BLaER1 treated with 17β-estradiol and CSF1 and Interleukin-3, amounts not matched to agents 10 nM and 100 nM (cell line): Measurements from ENCODE around the gene PLXNA3.
"Not testable (repeated sequence)": the region's sequence is repeated elsewhere in the genome, so short reads cannot be mapped to it uniquely, and the experiment has no call there.

Experiments
- H3K27ac ChIP-seq, 11 experiments: shearing (Covaris generic); formaldehyde crosslinking; 2 replicates each; pipeline ENCODE4 v1.8.1; 2022
- H3K27me3 ChIP-seq, 11 experiments: shearing (Covaris generic); formaldehyde crosslinking; 2 replicates each; pipeline ENCODE4 v1.8.1; 2022
- H3K36me3 ChIP-seq, 11 experiments: shearing (Covaris generic); formaldehyde crosslinking; 2 replicates each; pipeline ENCODE4 v1.8.1; 2022
- H3K4me1 ChIP-seq, 10 experiments: shearing (Covaris generic); formaldehyde crosslinking; 2 replicates each; pipeline ENCODE4 v1.8.1; 2022
- H3K4me2 ChIP-seq, 11 experiments: shearing (Covaris generic); formaldehyde crosslinking; 2 replicates each; pipeline ENCODE4 v1.8.1; 2022
- H3K4me3 ChIP-seq, 10 experiments: shearing (Covaris generic); formaldehyde crosslinking; 2 replicates each; pipeline ENCODE4 v1.8.1; 2022
- H3K9ac ChIP-seq, 11 experiments: shearing (Covaris generic); formaldehyde crosslinking; 2 replicates each; pipeline ENCODE4 v1.8.1; 2022
- H3K9me3 ChIP-seq, 11 experiments: shearing (Covaris generic); formaldehyde crosslinking; replicated peaks in 1 of 11; 2 replicates each; pipeline ENCODE4 v1.8.1; 2022
- H4K20me1 ChIP-seq, 11 experiments: shearing (Covaris generic); formaldehyde crosslinking; 2 replicates each; pipeline ENCODE4 v1.8.1; 2022
- Cebpa-rat ChIP-seq, 11 experiments: shearing (Covaris generic); IDR thresholded peaks; 2 replicates each; pipeline ENCODE4 v1.8.1; 2022

Gene PLXNA3

DNA sequence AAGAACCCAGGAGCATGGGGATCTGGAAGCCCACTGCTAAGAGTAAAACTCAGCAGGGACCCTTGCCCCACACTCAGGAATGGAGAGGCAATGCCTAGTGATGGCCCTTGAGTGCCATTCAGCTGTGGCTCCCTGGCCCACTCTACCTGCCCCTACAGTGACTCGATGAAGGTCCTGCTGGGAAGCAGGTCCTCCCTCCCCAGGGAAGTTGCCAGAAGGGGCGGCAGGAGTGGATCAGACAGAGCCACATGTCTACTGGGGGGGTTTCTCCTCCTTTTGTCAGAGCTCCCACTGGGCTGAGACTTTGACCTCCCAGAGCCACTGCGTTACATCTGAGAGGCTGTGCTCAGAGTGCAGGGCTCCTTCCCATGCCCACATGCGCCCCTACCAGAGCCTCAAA is 31.1 kb downstream of the PLXNA3 start:
- peaks cover 0 to 27% (median 9%) of the 10 kb centered on the region in 11 experiments; a peak in 9 of 22 replicates for H4K20me1 ChIP-seq
- H3K9me3 ChIP-seq: peaks cover 0 to 58% (median 31%) of the 10 kb centered on the region in 11 experiments; a peak in 15 of 22 replicates
- peak overlapping the region in 8 of 10 experiments; percentile 70 to 81 (median 74); a peak in 13 of 20 replicates for H3K4me3 ChIP-seq
- peaks cover 33 to 52% (median 45%) of the 10 kb centered on the region in 10 experiments for H3K4me1 ChIP-seq
- peaks cover 13 to 40% (median 26%) of the 10 kb centered on the region in 11 experiments; a peak in 20 of 22 replicates for H3K27me3 ChIP-seq
- H3K27ac ChIP-seq: no peak overlapping the region; a peak in 1 of 22 replicates
- peaks cover 0 to 24% (median 11%) of the 10 kb centered on the region in 11 experiments; a peak in 14 of 22 replicates for H3K36me3 ChIP-seq
- no peak for TF ChIP-seq Cebpa-rat (IDR thresholded peaks at IDR 0.05)
- peak overlapping the region; percentile 77 to 89 (median 84) for H3K4me2 ChIP-seq
- peak overlapping the region in 10 of 11 experiments; percentile 79 to 88 (median 84); a peak in 17 of 22 replicates for H3K9ac ChIP-seq

DNA sequence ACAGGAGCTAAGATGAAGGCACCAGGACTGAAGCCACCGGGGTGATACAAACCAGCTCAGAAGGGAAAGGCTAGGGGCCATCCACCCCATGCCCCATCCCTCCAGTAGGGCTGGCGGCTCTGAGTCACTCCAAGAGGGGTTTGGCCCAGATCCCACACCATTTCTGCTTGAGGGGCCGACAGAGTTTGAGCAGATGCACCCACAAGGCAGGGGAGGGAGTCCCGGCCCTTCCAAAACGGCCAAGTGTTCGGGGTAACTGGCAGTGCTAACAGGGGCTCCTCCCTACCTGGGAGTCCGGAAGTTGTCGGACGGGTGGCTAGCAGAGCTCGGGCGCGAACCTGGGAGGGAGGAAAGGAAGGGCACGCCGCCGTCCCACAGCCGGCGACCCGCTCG is 31.9 kb downstream of the PLXNA3 start:
- Histone ChIP-seq H4K20me1 (peaks cover 0 to 21% (median 6%) of the 10 kb centered on the region in 11 experiments; a peak in 8 of 22 replicates), H3K27ac (peak overlapping the region; percentile 74 to 85 (median 77))

GRCh38 chrX:154490414-154491083 is 32.5 kb downstream of the PLXNA3 start, which contains the start of gene SLC10A3:
Gene SLC10A3, minus strand, starts transcription at chrX:154490629. Its CDS starts 1,689 bp downstream, at chrX:154488940.
- Histone ChIP-seq H3K4me1 (peaks cover 20 to 39% (median 31%) of the 10 kb centered on the region in 10 experiments; a peak in 19 of 20 replicates), H3K27me3 (peaks cover 18 to 44% (median 29%) of the 10 kb centered on the region in 11 experiments), H3K36me3 (peaks cover 0 to 11% (median 0%) of the 10 kb centered on the region in 11 experiments; a peak in 4 of 22 replicates), H3K27ac (peak within 1 kb of the TSS; percentile 74 to 85 (median 77)), H3K4me3 (peak within 1 kb of the TSS; percentile 70 to 81 (median 74)), H3K9me3 (peaks cover 0 to 56% (median 31%) of the 10 kb centered on the region in 11 experiments; a peak in 15 of 22 replicates), H4K20me1 (peaks cover 0 to 21% (median under 1%) of the 10 kb centered on the region in 11 experiments; a peak in 5 of 22 replicates), H3K9ac (peak within 1 kb of the TSS; percentile 76 to 88 (median 84)), H3K4me2 (peak within 1 kb of the TSS; percentile 77 to 89 (median 84))
- no peak for TF ChIP-seq Cebpa-rat (IDR thresholded peaks at IDR 0.05)

More for the DNA sequence above, 31.9 kb downstream of the PLXNA3 start:
- Histone ChIP-seq H3K9me3 (peaks cover 0 to 58% (median 31%) of the 10 kb centered on the region in 11 experiments; a peak in 15 of 22 replicates), H3K9ac (peak overlapping the region; percentile 76 to 88 (median 84)), H3K36me3 (peaks cover 0 to 15% (median 5%) of the 10 kb centered on the region in 11 experiments; a peak in 12 of 22 replicates), H3K27me3 (peaks cover 13 to 41% (median 29%) of the 10 kb centered on the region in 11 experiments), H3K4me1 (peaks cover 25 to 44% (median 36%) of the 10 kb centered on the region in 10 experiments), H3K4me2 (peak overlapping the region; percentile 77 to 89 (median 84)), H3K4me3 (peak overlapping the region; percentile 70 to 81 (median 74))
- TF ChIP-seq Cebpa-rat (IDR thresholded peaks at IDR 0.05): no peak

DNA sequence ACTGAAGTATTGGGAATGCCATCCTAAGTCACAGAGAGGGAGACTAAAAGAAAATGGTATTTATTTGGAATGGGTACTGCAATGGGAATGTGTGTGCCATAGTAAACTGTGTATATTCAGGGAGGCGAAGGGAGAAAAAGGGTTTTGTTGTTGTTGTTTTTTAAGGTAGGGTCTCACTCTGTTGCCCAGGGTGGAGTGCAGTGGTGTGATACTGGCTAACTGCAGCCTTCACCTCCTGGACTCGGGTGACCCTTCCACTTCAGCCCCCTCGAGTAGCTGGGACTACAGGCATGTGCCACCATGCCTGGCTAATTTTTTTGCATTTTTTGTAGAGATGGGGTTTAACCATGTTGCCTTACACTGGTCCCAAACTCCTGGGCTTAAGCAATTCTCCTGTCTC is 36.6 kb downstream of the PLXNA3 start:
- H4K20me1 ChIP-seq: 0 out of 22 replicates have a peak, but pooled peaks cover 0 to 5% (median 0%) of the 10 kb centered on the region in 11 experiments
- no peaks in the 10 kb centered on the region for H3K36me3 ChIP-seq
- no peak overlapping the region for H3K27ac ChIP-seq
- no peak overlapping the region for H3K4me3 ChIP-seq
- peaks cover 44 to 81% (median 65%) of the 10 kb centered on the region in 11 experiments for H3K27me3 ChIP-seq
- no peak overlapping the region for H3K9ac ChIP-seq
- H3K4me2 ChIP-seq: no peak overlapping the region
- H3K9me3 ChIP-seq: peaks cover 0 to 19% (median 6%) of the 10 kb centered on the region in 11 experiments; a peak in 6 of 22 replicates
- H3K4me1 ChIP-seq: peaks cover 0 to 11% (median 8%) of the 10 kb centered on the region in 10 experiments; a peak in 16 of 20 replicates
- no peak for TF ChIP-seq Cebpa-rat (IDR thresholded peaks at IDR 0.05)

DNA sequence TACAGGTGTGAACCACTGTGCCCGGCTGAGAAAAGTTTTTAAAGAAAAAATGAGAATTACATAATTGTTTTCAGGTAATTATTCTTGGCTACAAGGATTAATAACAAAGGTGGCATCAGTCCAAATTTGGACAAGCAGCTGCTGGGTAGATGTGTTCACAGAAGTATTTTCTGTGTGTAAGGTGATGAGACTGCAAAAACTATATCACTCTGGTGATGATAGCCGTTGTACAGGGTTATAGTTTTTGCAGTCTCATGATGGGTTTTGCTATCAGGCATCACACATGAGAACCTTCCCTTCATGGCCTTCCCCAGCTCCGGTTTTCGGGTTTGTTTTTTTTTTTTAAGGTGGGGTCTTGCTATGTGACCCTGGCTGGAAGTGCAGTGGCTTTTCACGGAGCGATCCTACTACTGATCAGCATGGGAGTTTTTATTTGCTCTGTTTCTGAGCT is 37.4 kb downstream of the PLXNA3 start:
- 0 out of 22 replicates have a peak, but pooled peaks cover 0 to 5% (median 0%) of the 10 kb centered on the region in 11 experiments for H4K20me1 ChIP-seq
- no peak overlapping the region for H3K4me3 ChIP-seq
- no peak overlapping the region for H3K4me2 ChIP-seq
- H3K27me3 ChIP-seq: peaks cover 49 to 88% (median 73%) of the 10 kb centered on the region in 11 experiments
- H3K36me3 ChIP-seq: no peaks in the 10 kb centered on the region
- no peak for TF ChIP-seq Cebpa-rat (IDR thresholded peaks at IDR 0.05)
- H3K27ac ChIP-seq: no peak overlapping the region
- H3K4me1 ChIP-seq: peaks cover 0 to 9% (median 6%) of the 10 kb centered on the region in 10 experiments; a peak in 11 of 20 replicates
- no peak overlapping the region for H3K9ac ChIP-seq
- peaks cover 0 to 11% (median 0%) of the 10 kb centered on the region in 11 experiments; a peak in 1 of 22 replicates for H3K9me3 ChIP-seq

- not testable (repeated sequence) for H3K4me2 ChIP-seq, H3K4me3 ChIP-seq, H3K36me3 ChIP-seq, H3K27ac ChIP-seq, H3K4me1 ChIP-seq, H3K9me3 ChIP-seq, H3K9ac ChIP-seq, H4K20me1 ChIP-seq
- H3K27me3 ChIP-seq: peaks cover 49 to 99% (median 81%) of the 10 kb centered on the region in 11 experiments
These were observed 38.6 kb downstream of the PLXNA3 start for GRCh38 chrX:154496591-154497137.

- H3K27me3 ChIP-seq: peaks cover 23 to 86% (median 74%) of the 10 kb centered on the region in 11 experiments
- not testable (repeated sequence) for H3K9ac ChIP-seq, H3K4me1 ChIP-seq, H4K20me1 ChIP-seq, H3K4me2 ChIP-seq, H3K27ac ChIP-seq, H3K4me3 ChIP-seq
- peaks cover 0 to 15% (median 8%) of the 10 kb centered on the region in 11 experiments; a peak in 14 of 22 replicates for H3K36me3 ChIP-seq
- peaks cover 0 to 22% (median 0%) of the 10 kb centered on the region in 11 experiments; a peak in 6 of 22 replicates for H3K9me3 ChIP-seq
These were observed 43.3 kb downstream of the PLXNA3 start for GRCh38 chrX:154501423-154501822.

DNA sequence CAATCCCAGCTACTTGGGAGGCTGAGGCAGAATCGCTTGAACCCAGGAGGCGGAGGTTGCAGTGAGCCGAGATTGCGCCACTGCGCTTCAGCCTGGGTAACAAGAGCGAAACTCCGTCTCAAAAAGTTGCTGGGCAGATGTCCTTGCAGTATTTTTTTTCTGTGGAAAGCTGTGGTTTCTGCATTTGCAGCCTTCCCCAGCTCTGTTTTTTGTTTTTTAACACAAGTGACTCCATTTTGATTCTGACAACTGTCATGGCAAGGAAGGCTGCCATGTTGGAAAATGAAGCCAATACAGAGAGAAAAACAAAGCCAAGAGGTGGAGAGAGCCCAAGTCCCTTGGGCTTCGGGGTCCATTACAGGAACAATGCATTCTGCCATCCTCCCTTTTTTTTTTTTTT is 44.0 kb downstream of the PLXNA3 start:
- H3K9ac ChIP-seq: no peak overlapping the region
- peaks cover 16 to 86% (median 69%) of the 10 kb centered on the region in 11 experiments for H3K27me3 ChIP-seq
- no peak overlapping the region for H3K27ac ChIP-seq
- no peak for TF ChIP-seq Cebpa-rat (IDR thresholded peaks at IDR 0.05)
- H4K20me1 ChIP-seq: no peaks in the 10 kb centered on the region; a peak in 1 of 22 replicates
- no peak overlapping the region for H3K4me3 ChIP-seq
- H3K4me1 ChIP-seq: peaks cover 0 to 5% (median 0%) of the 10 kb centered on the region in 10 experiments; a peak in 2 of 20 replicates
- H3K9me3 ChIP-seq: peaks cover 0 to 29% (median 6%) of the 10 kb centered on the region in 11 experiments; a peak in 7 of 22 replicates
- peaks cover 3 to 22% (median 12%) of the 10 kb centered on the region in 11 experiments; a peak in 14 of 22 replicates for H3K36me3 ChIP-seq
- no peak overlapping the region for H3K4me2 ChIP-seq
